HG03108 (cell line): ENCODE data around the gene PHEX.
A peak's percentile ranks its signal among the peaks of the same experiment; 100 is the strongest.

Experiments
- ATAC-seq: cut with Tn5 transposase; IDR thresholded peaks from one replicate; pipeline ENCODE4 v1.9.1; 2021; ENCODE audit warnings: moderate library complexity; ENCODE audit not compliant: unreplicated experiment

Gene PHEX

GRCh38 chrX:22032084-22032483 lies at the start of gene PHEX:
PHEX (plus strand) TSS chrX:22032325; CDS start chrX:22033006, 681 bp downstream.
- ATAC-seq: no peak

GRCh38 chrX:21985332-21985777 lies 46.8 kb upstream of the PHEX start:
- peak; percentile 87 for ATAC-seq

GRCh38 chrX:21986596-21986995 lies 45.5 kb upstream of the PHEX start:
- no peak for ATAC-seq

GRCh38 chrX:21989384-21989783 lies 42.7 kb upstream of the PHEX start:
- no peak for ATAC-seq

- ATAC-seq: no peak
These were observed 41.3 kb upstream of the PHEX start for GRCh38 chrX:21990832-21991231.

- ATAC-seq: no peak
These were observed 40.6 kb upstream of the PHEX start for GRCh38 chrX:21991504-21991903.

- ATAC-seq: peak; percentile 83
These were observed 38.9 kb upstream of the PHEX start for GRCh38 chrX:21993265-21993664.

GRCh38 chrX:21996872-21997455 lies 35.2 kb upstream of the PHEX start:
- ATAC-seq: no peak

- no peak for ATAC-seq
These were observed 34.1 kb upstream of the PHEX start for GRCh38 chrX:21998037-21998436.

- ATAC-seq: no peak
These were observed 27.3 kb upstream of the PHEX start for GRCh38 chrX:22004866-22005265.

GRCh38 chrX:22012051-22012450 lies 20.1 kb upstream of the PHEX start:
- no peak for ATAC-seq

- no peak for ATAC-seq
These were observed 19.2 kb upstream of the PHEX start for GRCh38 chrX:22012931-22013330.

- ATAC-seq: no peak
These were observed 16.9 kb upstream of the PHEX start for GRCh38 chrX:22015139-22015750.

- no peak for ATAC-seq
These were observed 10.3 kb upstream of the PHEX start for GRCh38 chrX:22021751-22022324.

GRCh38 chrX:22024577-22024976 lies 7.5 kb upstream of the PHEX start:
- ATAC-seq: no peak

GRCh38 chrX:22025751-22026150 lies 6.4 kb upstream of the PHEX start:
- no peak for ATAC-seq

- no peak for ATAC-seq
These were observed 5.4 kb upstream of the PHEX start for GRCh38 chrX:22026731-22027130.

GRCh38 chrX:22032506-22032905 lies 381 bp downstream of the PHEX start:
- ATAC-seq: no peak

GRCh38 chrX:22033818-22034217 lies 1.7 kb downstream of the PHEX start:
- ATAC-seq: no peak

GRCh38 chrX:22035236-22035635 lies 3.1 kb downstream of the PHEX start:
- no peak for ATAC-seq

- no peak for ATAC-seq
These were observed 5.1 kb downstream of the PHEX start for GRCh38 chrX:22037225-22037624.

GRCh38 chrX:22037911-22038537 lies 5.9 kb downstream of the PHEX start:
- no peak for ATAC-seq
